Sigmoid colon (tissue), 4 donors: ENCODE results near the gene C2orf49.
A peak's percentile ranks its signal among the peaks of the same experiment; 100 is the strongest.

Source experiments
- CTCF ChIP-seq, 4 experiments: fragments of 450-650 bp in 3 of 4; fragments of 200-600 bp in 1 of 4; IDR thresholded peaks; one replicate each; pipeline ENCODE4 v1.5.1; 2016 to 2019; ENCODE audit warnings: antibody characterized with exemption in 4 of 4, mild to moderate bottlenecking in 3 of 4, moderate library complexity in 2 of 4
- EP300 ChIP-seq, 4 donors: sonication (generic); formaldehyde crosslinking; IDR thresholded peaks; one replicate each; pipeline ENCODE4 v1.6.1; 2017; ENCODE audit warnings: antibody characterized with exemption in 4 of 4
- POLR2A ChIP-seq, 2 donors: fragments of 450-650 bp; IDR thresholded peaks; one replicate each; pipeline ENCODE4 v1.6.1; 2016; ENCODE audit warnings: antibody characterized with exemption in 2 of 2, mild to moderate bottlenecking in 2 of 2, moderate library complexity in 2 of 2
- POLR2AphosphoS5 ChIP-seq, 4 donors: sonication (generic); formaldehyde crosslinking; IDR thresholded peaks; one replicate each; pipeline ENCODE4 v1.6.1; 2017; ENCODE audit warnings: antibody characterized with exemption in 4 of 4

- TF ChIP-seq CTCF (IDR thresholded peaks at IDR 0.05), result peak in 2 of 4 experiments; percentile 15 to 25
- no peak for TF ChIP-seq POLR2A (IDR thresholded peaks at IDR 0.05)
- TF ChIP-seq POLR2AphosphoS5 (IDR thresholded peaks at IDR 0.05), result no peak
- TF ChIP-seq EP300 (IDR thresholded peaks at IDR 0.05), result no peak
These were observed 49.6 kb upstream of the C2orf49 start for GRCh38 chr2:105287692-105288091.
